ENCODE results near the gene MYO9A.

Gene MYO9A

DNA sequence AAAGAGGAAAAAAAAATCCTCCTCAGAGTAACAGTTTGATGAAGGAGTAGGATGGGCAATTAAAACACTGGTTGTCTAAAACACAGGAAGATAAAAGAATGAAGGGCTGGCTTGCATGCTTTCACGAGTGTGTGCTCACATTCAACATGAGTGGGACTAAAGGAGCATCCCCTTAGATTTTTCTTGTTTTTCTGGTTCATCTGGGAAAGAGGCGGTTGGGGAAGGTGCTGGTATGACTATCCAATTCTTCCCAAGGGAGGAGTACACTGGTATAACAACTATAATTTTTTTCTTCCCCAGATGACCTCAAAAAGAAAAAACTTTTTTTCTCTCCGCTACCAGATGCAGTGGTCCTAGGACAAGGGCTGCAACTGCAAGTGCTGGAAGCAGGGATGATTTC lies 143.7 kb downstream of the MYO9A start:
- in situ Hi-C loops (cut with HindIII; ENCODE audit: low sequenced_read_pairs) = no loop called here

DNA sequence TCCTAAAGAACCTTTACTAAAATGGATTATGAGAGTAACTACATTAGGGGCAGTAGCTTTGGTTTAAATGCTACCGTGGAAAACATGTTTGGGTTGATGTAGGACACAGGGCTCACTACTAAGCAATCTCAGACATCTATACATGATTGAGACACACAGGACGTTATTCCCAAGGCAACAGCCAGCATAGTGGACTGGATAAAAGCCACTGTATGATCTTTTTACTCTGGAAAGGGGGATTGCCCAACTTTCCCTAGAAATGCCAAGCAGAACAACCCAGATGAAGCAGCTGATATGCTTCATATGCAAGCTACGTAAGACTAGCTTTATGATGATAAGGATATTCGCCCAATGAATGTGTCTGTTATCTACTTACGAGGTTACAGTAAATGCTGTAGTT lies 144.6 kb downstream of the MYO9A start:
- in situ Hi-C loops (cut with HindIII; ENCODE audit: low sequenced_read_pairs) = no loop called here

DNA sequence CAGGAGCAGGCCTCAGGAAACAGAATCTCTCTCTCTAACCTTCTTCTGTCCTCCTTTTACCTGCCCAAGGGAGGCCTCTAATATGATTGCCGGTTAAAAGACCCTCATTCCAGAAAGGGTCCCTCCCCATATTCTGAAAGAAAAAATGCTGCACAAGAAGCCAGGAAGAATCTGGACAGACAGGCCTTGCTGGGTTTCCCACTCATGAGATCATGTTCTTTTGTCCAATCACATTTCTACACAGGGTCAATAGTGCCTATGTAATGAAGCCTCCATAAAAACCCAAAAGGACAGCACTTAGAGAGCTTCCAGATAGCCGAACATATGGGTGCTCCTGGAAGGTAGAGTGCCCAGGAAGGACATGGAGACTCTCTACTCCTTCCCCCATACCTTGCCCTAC lies 146.0 kb downstream of the MYO9A start:
- in situ Hi-C loops (cut with HindIII; ENCODE audit: low sequenced_read_pairs) = no loop called here

DNA sequence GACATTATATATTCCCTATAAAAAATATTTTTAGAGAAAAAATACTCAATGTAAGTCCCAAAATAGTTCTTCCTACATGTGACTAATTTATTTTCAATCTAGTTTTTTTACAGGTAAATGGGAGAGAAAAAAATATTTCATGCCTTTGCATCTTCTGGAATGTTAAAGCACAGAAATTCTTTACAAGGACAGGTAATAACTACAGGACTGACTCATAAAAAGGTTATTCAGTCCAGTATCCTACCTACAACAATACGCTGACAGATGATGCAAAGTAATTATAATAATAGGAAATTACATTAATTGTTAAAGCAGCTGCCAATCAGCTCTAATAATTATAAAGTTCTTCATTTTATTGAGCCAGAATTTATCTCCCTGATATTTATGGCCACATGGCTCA lies 147.5 kb downstream of the MYO9A start:
- in situ Hi-C loops (cut with HindIII; ENCODE audit: low sequenced_read_pairs) = no loop called here

DNA sequence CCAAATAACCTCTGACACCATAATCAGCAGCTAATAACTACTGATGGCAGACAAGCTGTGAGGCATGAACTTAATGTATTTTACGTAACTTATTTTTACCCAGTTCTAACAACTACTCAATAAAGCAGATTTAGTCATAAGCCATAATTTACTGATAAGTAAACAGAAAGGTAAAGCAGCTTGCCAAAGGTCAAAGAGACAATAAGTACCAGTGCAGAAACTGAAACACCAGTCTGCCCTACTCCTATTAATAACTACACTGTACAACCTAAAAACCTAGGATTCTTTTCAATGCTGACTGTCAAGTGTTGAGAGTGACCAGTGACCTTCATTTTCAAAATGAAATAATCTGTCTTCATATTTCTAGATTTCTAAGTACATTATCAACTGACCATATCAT lies 155.4 kb downstream of the MYO9A start:
- in situ Hi-C loops (cut with HindIII; ENCODE audit: low sequenced_read_pairs) = no loop called here

DNA sequence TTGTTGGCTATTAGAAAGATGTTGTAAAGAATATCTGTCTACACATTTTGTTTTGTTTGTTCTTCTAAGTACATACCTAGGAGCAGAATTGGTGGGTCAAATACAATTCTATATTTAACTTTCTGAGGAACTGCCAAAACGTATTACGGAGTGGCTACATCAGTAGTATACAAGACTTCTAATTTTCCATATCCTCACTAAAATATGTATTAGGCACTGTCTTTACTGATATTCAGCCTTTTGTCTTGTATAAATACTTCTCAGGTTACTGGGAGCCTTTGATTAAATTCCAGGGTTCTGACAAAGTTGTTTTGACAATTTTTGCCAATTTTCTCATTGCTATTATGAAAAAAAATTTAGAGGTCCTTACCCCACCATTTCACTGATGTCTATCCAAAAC lies 160.9 kb downstream of the MYO9A start:
- in situ Hi-C loops (cut with HindIII; ENCODE audit: low sequenced_read_pairs) = no loop called here

DNA sequence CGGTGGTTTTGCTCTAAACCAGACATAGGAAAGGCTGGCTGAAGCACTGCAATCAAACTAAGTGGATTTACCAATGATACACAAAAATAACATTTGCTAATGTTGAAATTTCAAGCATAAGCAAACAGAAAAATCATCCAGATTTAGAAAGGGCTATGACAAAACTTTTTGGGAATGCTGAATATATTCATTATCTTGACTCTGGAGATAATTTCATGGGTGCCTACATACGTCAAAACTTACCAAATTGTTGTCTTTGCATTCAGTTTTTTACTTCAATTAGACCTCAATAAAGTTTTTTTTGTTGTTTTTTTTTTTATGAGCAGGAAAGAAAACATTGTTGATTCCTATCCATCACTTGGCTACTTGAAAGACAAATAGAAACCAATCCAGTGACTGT lies 166.8 kb downstream of the MYO9A start:
- in situ Hi-C loops (cut with HindIII; ENCODE audit: low sequenced_read_pairs) = no loop called here

DNA sequence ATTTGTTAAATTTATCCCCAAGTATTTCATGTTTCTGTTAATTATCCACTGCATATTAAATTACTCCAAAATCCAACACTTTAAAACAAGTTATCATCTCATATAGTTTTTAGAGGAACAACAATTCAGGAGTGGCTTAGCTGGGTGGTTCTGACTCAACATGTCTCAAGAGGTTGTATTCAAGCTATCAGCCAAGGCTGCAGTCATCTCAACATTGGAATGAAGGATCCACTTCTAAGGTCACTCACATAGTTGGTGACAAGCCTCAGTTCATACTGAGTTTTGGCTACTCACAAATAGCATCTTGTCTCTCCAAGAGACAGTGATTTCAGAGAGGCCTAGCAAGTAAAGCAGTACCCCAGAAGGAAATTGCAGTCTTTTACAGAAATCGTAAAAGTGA lies 172.9 kb downstream of the MYO9A start:
- in situ Hi-C loops (cut with HindIII; ENCODE audit: low sequenced_read_pairs) = no loop called here

DNA sequence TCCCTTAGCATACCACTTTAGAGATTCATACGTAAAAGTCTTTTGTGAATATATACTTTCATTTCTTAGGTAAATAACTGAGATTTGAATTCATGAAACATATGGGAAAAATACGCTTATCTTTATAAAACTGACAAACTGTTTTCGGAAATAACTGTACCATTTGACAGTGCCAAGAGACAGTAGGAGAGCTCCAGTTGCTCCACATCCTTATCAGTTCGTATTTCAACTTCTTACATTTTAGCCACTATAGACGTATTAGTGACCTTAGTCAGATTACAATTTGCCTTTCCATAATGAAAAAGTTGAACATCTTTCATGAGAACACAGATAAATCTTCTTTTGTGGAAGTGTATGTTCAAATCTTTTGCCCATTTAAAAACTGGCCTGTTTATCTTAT lies 174.1 kb downstream of the MYO9A start:
- in situ Hi-C loops (cut with HindIII; ENCODE audit: low sequenced_read_pairs) = no loop called here

DNA sequence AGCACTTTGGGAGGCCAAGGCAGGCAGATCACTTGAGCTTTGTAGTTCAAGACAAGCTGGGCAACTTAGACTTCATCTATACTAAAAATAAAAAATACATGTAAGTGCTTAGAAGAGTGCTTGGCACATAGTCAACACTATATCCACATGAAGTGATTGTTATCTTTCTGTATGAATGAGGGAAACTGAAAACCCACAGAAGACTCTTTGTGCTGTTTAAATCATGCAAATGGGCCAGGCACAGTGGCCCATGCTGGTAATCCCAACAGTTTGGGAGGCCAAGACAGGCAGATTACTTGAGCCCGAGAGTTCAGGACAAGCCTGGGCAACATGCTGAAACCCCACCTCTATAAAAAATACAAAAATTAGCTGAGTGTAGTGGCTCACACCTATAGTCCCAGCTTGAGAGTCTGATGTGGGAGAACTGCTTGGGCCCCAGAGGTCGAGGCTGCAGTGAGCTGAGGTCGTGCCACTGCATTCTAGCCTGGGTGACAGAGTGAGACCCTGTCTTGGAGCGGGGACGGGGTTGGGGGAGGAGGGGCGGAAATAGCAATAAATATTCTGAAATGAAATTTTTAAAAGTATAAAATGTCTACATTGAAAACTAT lies 177.9 kb downstream of the MYO9A start:
- in situ Hi-C loops (cut with HindIII; ENCODE audit: low sequenced_read_pairs) = no loop called here

DNA sequence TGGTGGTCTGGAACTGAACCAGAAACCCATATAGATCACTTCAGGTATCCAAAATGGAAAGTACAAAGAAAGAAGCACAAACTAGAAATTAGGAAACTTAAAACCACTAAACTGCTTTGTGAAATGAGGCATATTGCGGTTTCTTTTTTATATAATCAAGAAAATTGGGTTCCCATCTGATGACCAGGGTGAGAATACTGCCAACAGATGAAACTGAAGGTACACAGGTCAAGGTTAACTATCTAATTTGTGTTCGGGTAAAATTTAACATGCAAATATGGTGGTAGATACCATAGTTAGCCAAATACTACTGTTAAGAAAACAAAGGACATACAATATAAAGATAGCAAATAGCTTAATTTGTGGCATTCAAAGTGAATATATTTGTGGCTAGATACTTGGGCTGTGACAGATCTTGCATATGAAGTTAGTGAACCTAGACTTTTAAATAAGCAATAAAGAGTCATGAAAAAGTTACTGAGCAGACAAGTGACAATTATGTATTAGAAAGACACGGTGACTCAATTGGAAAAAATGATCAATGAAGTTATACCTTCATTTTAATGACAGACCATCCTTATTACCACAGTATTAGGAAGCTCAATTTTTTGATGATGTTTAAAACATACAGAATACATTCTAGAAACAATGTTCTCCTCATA lies 180.2 kb downstream of the MYO9A start:
- in situ Hi-C loops (cut with HindIII; ENCODE audit: low sequenced_read_pairs) = no loop called here

DNA sequence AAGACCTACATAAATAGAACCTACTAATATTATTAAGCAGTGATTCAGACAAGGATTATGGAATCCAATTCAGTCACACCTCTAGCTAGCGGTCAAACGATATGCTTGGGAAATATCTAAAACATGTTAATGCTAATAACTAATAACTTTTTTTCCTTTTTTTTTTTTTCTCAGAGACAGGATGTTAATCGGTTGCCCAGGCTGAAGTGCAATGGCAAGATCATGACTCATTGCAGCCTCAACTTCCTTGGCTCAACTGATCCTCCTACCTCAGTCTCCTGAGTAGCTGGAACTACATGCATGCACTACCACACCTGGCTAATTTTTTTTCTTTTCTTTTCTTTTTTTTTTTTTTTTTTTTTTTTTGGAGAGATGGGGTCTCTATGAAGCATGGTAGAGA lies 183.5 kb downstream of the MYO9A start:
- in situ Hi-C loops (cut with HindIII; ENCODE audit: low sequenced_read_pairs) = no loop called here

DNA sequence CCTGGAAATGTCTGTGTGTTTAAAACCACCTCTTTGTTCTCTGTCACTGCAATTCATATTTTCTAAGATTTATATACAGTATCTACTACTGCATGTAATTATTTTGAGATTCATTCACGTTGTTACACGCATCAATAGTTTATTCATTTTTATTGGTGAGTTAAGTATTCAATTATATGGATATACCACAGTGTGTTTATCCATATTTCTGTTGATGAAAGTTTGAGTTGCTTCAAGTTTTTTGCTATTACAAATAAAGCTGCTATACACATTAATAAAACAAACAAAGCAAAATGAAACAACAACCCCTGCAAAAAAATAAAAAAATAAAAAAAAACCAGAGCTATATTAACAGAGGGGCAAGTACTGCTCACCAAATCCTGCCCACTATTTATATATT lies 185.3 kb downstream of the MYO9A start:
- in situ Hi-C loops (cut with HindIII; ENCODE audit: low sequenced_read_pairs) = no loop called here

DNA sequence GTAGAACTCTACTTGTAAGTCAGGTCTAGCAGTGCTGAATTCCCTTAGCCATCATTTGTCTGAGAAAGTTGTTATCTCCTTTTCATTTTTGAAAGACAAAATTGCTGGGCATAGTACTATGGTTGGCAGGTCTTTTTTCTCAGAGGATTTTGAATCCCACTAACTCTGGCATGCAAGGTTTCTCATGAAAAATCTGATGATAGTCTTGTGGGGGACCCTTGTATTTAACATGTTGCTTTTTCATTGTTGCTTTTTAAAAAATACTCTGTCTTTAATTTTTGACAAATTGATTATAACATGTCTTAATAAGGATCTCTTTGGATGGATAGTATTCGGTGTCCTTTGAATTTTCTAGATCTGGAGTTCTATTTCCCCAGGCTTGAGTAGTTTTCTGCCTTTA lies 186.7 kb downstream of the MYO9A start:
- in situ Hi-C loops (cut with HindIII; ENCODE audit: low sequenced_read_pairs) = no loop called here

DNA sequence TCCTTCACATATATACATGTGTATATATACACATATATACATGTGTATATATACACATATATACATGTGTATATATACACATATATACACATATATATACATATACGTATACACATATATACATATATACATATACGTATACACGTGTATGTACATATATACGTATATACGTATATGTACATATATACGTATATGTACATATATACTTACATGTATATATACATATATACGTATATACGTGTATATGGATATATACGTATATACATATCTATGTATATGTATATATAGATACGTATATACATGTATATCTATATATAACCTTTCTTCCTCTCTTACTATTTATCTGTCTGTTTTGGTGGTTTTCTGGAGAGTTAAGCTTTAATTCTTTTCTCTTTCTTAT lies 192.8 kb downstream of the MYO9A start:
- in situ Hi-C loops (cut with HindIII; ENCODE audit: low sequenced_read_pairs) = no loop called here

DNA sequence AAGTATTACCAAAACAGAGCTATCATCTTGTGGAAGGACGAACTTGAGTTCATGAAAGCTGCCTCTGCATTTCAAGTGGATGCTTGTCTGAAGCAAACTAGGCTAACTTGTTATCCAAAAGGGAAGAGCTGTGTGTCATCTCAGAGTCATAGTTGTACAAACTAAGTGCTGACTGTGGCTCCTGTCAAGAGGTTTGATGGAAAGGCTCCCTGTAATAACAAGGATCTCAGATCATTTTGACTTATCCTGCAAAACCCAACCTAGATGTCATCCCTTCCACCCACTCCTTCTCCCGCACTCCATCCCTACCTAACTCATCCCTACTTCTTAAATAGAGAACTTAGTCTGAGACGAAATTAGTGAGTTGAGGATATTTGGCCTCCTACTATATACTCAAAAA lies 196.8 kb downstream of the MYO9A start:
- in situ Hi-C loops (cut with HindIII; ENCODE audit: low sequenced_read_pairs) = no loop called here

DNA sequence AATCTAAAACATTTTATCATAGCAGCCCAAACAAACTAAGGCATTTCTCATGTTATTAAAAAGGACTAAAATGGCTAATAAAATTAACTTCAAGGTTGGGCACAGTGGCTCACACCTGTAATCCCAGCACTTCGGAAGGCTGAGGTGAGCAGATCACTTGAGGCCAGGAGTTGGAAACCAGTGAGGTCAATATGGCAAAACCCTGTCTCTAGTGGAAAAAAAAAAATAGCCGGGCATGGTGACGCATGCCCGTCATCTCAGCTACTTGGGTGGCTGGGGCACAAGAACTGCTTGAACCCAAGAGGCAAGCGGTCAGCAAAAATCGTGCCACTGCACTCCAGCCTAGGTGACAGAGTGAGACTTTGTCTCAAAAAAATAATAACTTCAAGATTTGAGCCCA lies 197.4 kb downstream of the MYO9A start:
- in situ Hi-C loops (cut with HindIII; ENCODE audit: low sequenced_read_pairs) = no loop called here

DNA sequence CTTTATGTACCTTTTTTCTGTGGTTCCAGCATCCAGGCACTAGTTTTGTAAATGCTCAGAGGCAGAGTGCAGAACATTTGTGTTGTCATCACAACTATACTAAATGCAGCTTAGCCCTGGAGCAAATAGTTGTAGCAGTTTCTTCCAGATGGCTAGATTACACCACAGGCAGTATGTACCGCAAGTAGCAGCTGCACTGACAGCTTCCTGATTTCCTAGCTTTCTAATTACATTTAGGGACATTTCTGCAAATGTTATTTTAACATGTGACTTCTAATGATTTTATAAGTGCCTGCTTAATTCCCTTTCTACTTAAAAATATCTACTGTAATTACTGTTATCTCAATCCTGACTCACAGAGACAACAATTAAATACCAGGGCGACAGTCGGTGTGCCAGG lies 201.1 kb downstream of the MYO9A start:
- in situ Hi-C loops (cut with HindIII; ENCODE audit: low sequenced_read_pairs) = no loop called here

DNA sequence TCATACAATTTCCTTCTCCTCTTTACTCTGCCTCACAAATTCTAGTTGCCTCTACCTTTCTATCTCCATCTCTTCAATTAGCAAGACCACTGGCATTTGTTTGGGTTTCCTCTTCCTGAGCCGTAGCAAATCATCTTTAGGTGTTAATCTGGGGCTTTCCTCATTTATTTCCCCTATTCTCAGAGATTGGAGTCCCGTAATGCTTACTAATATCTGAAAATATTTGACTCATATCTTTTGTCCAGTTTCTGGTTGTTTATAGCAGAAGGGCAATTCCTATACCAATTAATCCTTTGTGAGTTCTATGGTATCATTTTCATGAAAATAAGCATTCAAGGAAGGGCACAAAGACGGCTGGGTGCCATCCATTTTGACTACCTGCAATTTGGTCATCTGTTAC lies 203.9 kb downstream of the MYO9A start:
- in situ Hi-C loops (cut with HindIII; ENCODE audit: low sequenced_read_pairs) = no loop called here

DNA sequence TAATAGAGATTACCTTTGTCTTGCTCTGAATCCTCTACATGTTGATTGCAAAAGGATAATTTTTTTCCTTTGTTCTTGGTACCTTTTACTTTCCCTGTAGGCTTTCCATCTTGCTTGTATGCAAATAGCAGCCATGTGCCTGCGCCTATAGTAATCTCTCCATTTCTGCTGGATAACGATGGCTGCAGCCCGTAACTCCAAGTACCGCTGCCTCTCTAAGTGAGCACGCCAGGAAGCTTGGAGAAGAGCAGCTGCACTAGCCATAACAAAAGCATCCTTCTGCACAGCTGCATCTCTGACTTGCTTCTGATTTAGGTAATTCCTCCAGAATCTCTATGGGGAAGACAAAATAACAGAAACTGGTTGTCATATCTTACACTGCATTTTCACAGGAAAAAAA lies 218.3 kb downstream of the MYO9A start:
- in situ Hi-C loops (cut with HindIII; ENCODE audit: low sequenced_read_pairs) = no loop called here

DNA sequence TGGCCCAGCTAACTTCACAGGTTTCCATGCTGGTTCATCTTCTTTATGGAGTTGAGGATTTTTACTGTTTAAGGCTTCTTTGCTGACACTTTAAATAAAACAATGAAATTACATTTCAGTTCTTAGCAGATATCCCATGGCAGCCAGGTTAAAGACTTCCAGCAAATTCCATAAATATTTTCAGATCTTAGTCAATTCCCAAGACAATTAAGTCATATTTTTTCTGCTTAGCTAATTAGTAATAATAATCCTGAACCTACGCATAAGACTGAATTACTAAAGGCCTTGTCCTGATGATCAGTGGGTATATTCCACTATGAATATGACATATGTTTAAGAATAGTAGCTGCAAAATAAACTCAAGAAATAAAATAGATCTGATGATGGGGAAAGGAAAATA lies 224.3 kb downstream of the MYO9A start:
- in situ Hi-C loops (cut with HindIII; ENCODE audit: low sequenced_read_pairs) = no loop called here

DNA sequence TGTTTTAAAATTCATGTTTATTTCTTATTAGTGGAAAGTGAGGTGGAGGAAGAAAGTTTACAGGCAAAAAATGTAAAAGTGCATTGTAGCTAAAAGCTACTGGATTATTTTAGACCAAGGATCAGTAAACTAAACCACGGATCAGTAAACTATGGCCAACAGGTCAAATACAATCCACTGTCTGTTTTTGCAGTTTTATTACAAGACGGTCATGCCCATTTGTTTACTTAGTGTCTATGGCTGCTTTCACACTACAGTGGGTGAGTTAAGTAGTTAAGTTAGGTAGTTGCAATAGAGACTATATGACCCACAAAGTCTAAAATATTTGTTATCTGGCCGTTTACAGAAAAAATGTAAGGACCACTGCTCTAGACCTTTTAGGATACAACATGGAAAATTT lies 225.6 kb downstream of the MYO9A start:
- in situ Hi-C loops (cut with HindIII; ENCODE audit: low sequenced_read_pairs) = no loop called here

DNA sequence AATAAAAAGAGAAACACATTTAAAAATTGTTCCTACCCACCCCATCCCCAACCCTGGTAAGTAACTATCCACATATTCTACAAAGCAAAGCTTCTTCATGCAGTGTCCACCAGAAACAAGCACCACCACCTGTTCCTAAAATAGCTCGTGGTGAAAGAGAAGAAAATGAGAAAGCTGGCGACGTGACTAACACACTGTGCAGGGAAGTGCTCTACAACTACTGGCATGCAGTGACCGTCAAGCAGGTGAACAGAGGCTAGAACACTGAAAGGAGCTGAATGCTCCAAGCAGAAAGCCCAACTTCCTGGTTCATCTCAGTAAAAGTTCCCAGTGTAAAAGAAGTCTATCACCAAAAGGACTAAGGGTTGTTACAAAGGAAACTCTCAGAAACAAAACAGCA lies 226.9 kb downstream of the MYO9A start:
- in situ Hi-C loops (cut with HindIII; ENCODE audit: low sequenced_read_pairs) = no loop called here

All from endothelial cell of hepatic sinusoid (primary cell).